SK-N-SH treated with all-trans-retinoic acid at 6 μM for 48 hours (cell line): ENCODE data around the gene SAPCD1.

Experiments
- ATAC-seq: fragments of 200-7000 bp; cut with Tn5 transposase; 3 replicates; pipeline ENCODE4 v1.9.1; 2020; ENCODE audit warnings: mild to moderate bottlenecking, moderate library complexity
- ARNTL ChIP-seq: fragments of 450-650 bp; formaldehyde crosslinking; IDR thresholded peaks from 2 replicates; pipeline ENCODE4 v1.5.0; 2020; ENCODE audit warnings: low read depth, mild to moderate bottlenecking, moderate library complexity, borderline replicate concordance
- BACH2 ChIP-seq: fragments of 250-450 bp; sonication (Bioruptor Pico); IDR thresholded peaks from 2 replicates; pipeline ENCODE4 v1.9.0; 2021; ENCODE audit warnings: mild to moderate bottlenecking, borderline replicate concordance
- CREB5 ChIP-seq: fragments of 250-450 bp; sonication (Bioruptor Pico); IDR thresholded peaks from 2 replicates; pipeline ENCODE4 v1.5.1; 2020; ENCODE audit warnings: low read depth, mild to moderate bottlenecking, moderate library complexity
- CSRNP3 ChIP-seq: fragments of 250-450 bp; sonication (Bioruptor Pico); IDR thresholded peaks from 2 replicates; pipeline ENCODE4 v1.5.1; 2021; ENCODE audit warnings: mild to moderate bottlenecking, moderate library complexity
- ISL1 ChIP-seq: fragments of 250-450 bp; sonication (Bioruptor Pico); IDR thresholded peaks from 2 replicates; pipeline ENCODE4 v2.1.2; 2022; ENCODE audit warnings: mild to moderate bottlenecking, moderate library complexity
- OSR1 ChIP-seq: fragments of 250-450 bp; sonication (Bioruptor Pico); IDR thresholded peaks from 2 replicates; pipeline ENCODE4 v1.8.0; 2022; ENCODE audit warnings: moderate library complexity, mild to moderate bottlenecking, inconsistent platforms
- PATZ1 ChIP-seq: fragments of 250-450 bp; sonication (Bioruptor Pico); IDR thresholded peaks from 2 replicates; pipeline ENCODE4 v1.8.0; 2020; ENCODE audit warnings: mild to moderate bottlenecking, moderate library complexity, borderline replicate concordance
- POU6F1 ChIP-seq: fragments of 250-450 bp; sonication (Bioruptor Pico); IDR thresholded peaks from 2 replicates; pipeline ENCODE4 v1.8.0; 2021; ENCODE audit warnings: low read depth, mild to moderate bottlenecking, moderate library complexity, borderline replicate concordance
- PPARA ChIP-seq: fragments of 250-450 bp; sonication (Bioruptor Pico); IDR thresholded peaks from 2 replicates; pipeline ENCODE4 v1.5.0; 2020; ENCODE audit warnings: mild to moderate bottlenecking, borderline replicate concordance
- RARB ChIP-seq: fragments of 250-450 bp; sonication (Bioruptor Pico); IDR thresholded peaks from 2 replicates; pipeline ENCODE4 v1.8.0; 2021; ENCODE audit warnings: mild to moderate bottlenecking, moderate library complexity
- TCF4 ChIP-seq: fragments of 250-450 bp; sonication (Bioruptor Pico); IDR thresholded peaks from 2 replicates; pipeline ENCODE4 v1.8.0; 2021; ENCODE audit warnings: mild to moderate bottlenecking, moderate library complexity, borderline replicate concordance
- TOX ChIP-seq: fragments of 250-450 bp; sonication (Bioruptor Pico); IDR thresholded peaks from 2 replicates; pipeline ENCODE4 v1.8.0; 2021; ENCODE audit warnings: mild to moderate bottlenecking, moderate library complexity, borderline replicate concordance
- TSHZ2 ChIP-seq: fragments of 250-450 bp; sonication (Bioruptor Pico); IDR thresholded peaks from 2 replicates; pipeline ENCODE4 v1.5.0; 2020; ENCODE audit warnings: mild to moderate bottlenecking, moderate library complexity
- ZC3H10 ChIP-seq: fragments of 250-450 bp; sonication (Bioruptor Pico); IDR thresholded peaks from 2 replicates; pipeline ENCODE4 v1.5.1; 2021; ENCODE audit warnings: mild to moderate bottlenecking, moderate library complexity
- ZFP3 ChIP-seq: fragments of 250-450 bp; sonication (Bioruptor Pico); IDR thresholded peaks from 2 replicates; pipeline ENCODE4 v1.5.0; 2020; ENCODE audit warnings: mild to moderate bottlenecking, moderate library complexity
- ZNF565 ChIP-seq: fragments of 450-650 bp; formaldehyde crosslinking; conservative IDR thresholded peaks from 2 replicates; pipeline ENCODE4 v1.5.0; 2020; ENCODE audit warnings: low read depth, mild to moderate bottlenecking, moderate library complexity
- ZNF70 ChIP-seq: fragments of 450-650 bp; formaldehyde crosslinking; IDR thresholded peaks from 2 replicates; pipeline ENCODE4 v1.5.0; 2020; ENCODE audit warnings: mild to moderate bottlenecking, moderate library complexity
- ZNF8 ChIP-seq: fragments of 450-650 bp; formaldehyde crosslinking; IDR thresholded peaks from 2 replicates; pipeline ENCODE4 v1.5.0; 2020; ENCODE audit warnings: mild to moderate bottlenecking, moderate library complexity

The SAPCD1 gene

GRCh38 chr6:31779908-31780307, 17.5 kb downstream of the SAPCD1 start:
- no peak for TF ChIP-seq TCF4 (CRISPR knock-in tag)
- TF ChIP-seq ZNF70 (CRISPR knock-in tag): no peak
- no peak for TF ChIP-seq CSRNP3 (CRISPR knock-in tag)
- TF ChIP-seq CREB5 (CRISPR knock-in tag): no peak
- no peak for TF ChIP-seq OSR1 (CRISPR knock-in tag)
- TF ChIP-seq ZFP3 (CRISPR knock-in tag): no peak
- no peak for TF ChIP-seq ZNF565 (CRISPR knock-in tag)
- no peak for TF ChIP-seq PPARA
- no peak for TF ChIP-seq ARNTL (CRISPR knock-in tag)
- TF ChIP-seq RARB: no peak
- no peak for TF ChIP-seq PATZ1 (CRISPR knock-in tag)
- ATAC-seq: no peak

GRCh38 chr6:31780507-31781243, 18.2 kb downstream of the SAPCD1 start:
- ATAC-seq: no peak
- TF ChIP-seq ZC3H10 (CRISPR knock-in tag) (no peak), ARNTL (CRISPR knock-in tag) (no peak), OSR1 (CRISPR knock-in tag) (no peak), TOX (CRISPR knock-in tag) (no peak), POU6F1 (CRISPR knock-in tag) (no peak), TSHZ2 (no peak), ZFP3 (CRISPR knock-in tag) (no peak), CSRNP3 (CRISPR knock-in tag) (no peak), ZNF8 (CRISPR knock-in tag) (no peak), BACH2 (no peak), ISL1 (no peak)
